Neutrophil (primary cell): ENCODE results near the gene CNTNAP2.

Experiments used
- H3K27ac ChIP-seq: fragments of 200-600 bp; sonication (generic); 2 replicates; pipeline ENCODE4 v1.5.1; 2016; ENCODE audit warnings: mild to moderate bottlenecking, moderate library complexity
- H3K27me3 ChIP-seq: fragments of 200-600 bp; sonication (generic); 2 replicates; pipeline ENCODE4 v1.6.0; 2016; ENCODE audit warnings: mild to moderate bottlenecking
- H3K36me3 ChIP-seq: fragments of 200-600 bp; sonication (generic); 2 replicates; pipeline ENCODE4 v1.5.1; 2017
- H3K4me1 ChIP-seq, 2 experiments: fragments of 200-600 bp in 1 of 2; sonication (generic) in 1 of 2; 1 replicate in 1 of 2; 2 replicates in 1 of 2; pipeline versions ENCODE4 v1.5.1 to v1.6.1; 2013 to 2016; ENCODE audit warnings: low read depth in 1 of 2, low read length in 1 of 2, mild to moderate bottlenecking in 1 of 2, moderate library complexity in 1 of 2; ENCODE audit not compliant: control insufficient read depth in 1 of 2, insufficient read depth in 1 of 2
- H3K4me3 ChIP-seq, 2 experiments: fragments of 200-600 bp in 1 of 2; sonication (generic) in 1 of 2; 1 replicate in 1 of 2; 2 replicates in 1 of 2; pipeline ENCODE4 v1.5.1; 2013 to 2016; ENCODE audit warnings: low read depth in 1 of 2, low read length in 1 of 2, mild to moderate bottlenecking in 1 of 2, moderate library complexity in 1 of 2
- H3K9me3 ChIP-seq: fragments of 200-600 bp; sonication (generic); 2 replicates; pipeline ENCODE4 v1.5.1; 2016
- CTCF ChIP-seq: fragments of 200-600 bp; sonication (generic); IDR thresholded peaks from 2 replicates; pipeline ENCODE4 v1.5.1; 2016; ENCODE audit warnings: antibody characterized with exemption

The CNTNAP2 gene

DNA sequence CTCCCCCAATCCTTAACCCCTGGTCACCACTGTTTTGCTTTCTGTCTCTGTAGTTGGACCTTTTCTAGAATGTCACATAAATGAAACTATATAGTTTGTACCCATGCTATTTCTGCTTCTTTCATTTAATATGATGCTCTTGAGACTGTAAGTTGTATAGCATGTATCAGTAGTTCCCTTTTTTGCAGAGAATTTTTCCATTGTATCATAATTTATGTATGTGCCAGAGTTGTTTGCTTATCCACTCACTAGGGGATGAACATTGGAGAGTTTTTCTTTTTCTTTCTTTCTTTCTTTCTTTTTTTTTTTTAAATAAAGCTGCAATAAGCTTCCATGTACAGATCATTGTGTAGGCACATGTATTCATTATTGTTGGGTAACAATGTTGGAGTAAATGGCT is 544.8 kb downstream of the CNTNAP2 start:
- Histone ChIP-seq H3K4me3 (no peak overlapping the region), H3K27me3 (no peaks in the 10 kb centered on the region), H3K36me3 (no peaks in the 10 kb centered on the region), H3K27ac (no peak overlapping the region), H3K9me3 (no peaks in the 10 kb centered on the region), H3K4me1 (no peaks in the 10 kb centered on the region)
- TF ChIP-seq CTCF, result no peak

DNA sequence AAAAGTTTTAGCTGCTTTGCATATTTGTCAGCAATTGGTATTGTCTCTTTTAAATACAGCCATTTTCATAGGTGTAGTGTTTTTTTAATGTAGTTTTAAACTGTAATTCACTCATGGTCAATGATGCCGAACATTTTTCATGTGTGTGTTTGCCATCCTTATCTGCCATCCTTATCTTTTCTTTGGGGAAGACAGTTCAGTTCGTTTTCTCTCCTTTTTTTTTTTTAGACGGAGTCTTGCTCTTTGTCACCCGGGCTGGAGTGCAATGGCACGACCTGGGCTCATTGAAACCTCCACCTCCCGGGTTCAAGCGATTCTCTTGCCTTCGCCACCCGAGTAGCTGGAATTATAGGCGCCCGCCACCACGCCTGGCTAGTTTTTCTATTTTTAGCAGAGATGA is 545.3 kb downstream of the CNTNAP2 start:
- Histone ChIP-seq H3K9me3 (no peaks in the 10 kb centered on the region), H3K27me3 (no peaks in the 10 kb centered on the region), H3K27ac (no peak overlapping the region), H3K4me1 (no peaks in the 10 kb centered on the region), H3K36me3 (no peaks in the 10 kb centered on the region), H3K4me3 (no peak overlapping the region)
- TF ChIP-seq CTCF, result no peak

- H3K9me3 ChIP-seq, result no peaks in the 10 kb centered on the region
- no peaks in the 10 kb centered on the region for H3K27me3 ChIP-seq
- no peak for TF ChIP-seq CTCF
- H3K4me1 ChIP-seq, result no peaks in the 10 kb centered on the region
- H3K4me3 ChIP-seq, result no peak overlapping the region
- H3K27ac ChIP-seq, result no peak overlapping the region
- no peaks in the 10 kb centered on the region for H3K36me3 ChIP-seq
These were observed 548.4 kb downstream of the CNTNAP2 start for GRCh38 chr7:146665023-146665422.

GRCh38 chr7:146670532-146670931 is 553.9 kb downstream of the CNTNAP2 start:
- H3K9me3 ChIP-seq, result no peaks in the 10 kb centered on the region
- no peaks in the 10 kb centered on the region for H3K4me1 ChIP-seq
- no peak for TF ChIP-seq CTCF

DNA sequence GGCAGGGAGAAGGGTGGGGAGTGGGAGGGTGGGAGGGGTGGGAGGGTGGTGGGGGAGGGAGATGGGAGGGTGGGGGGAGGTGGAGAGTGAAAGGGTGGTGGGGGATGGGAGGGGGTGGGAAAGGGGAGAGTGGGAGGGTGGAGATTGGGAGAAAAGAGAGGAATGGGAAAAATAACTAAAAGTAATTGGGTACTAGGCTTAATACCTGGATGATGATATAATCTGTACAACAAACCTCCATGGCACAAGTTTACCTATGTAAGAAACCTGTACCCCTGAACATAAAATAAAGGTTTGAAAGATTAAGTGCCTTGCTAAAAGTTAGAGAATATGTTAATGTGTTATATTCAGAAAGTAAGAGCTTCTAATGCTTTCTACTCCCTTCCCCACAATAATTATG is 564.9 kb downstream of the CNTNAP2 start:
- H3K27ac ChIP-seq, result no peak overlapping the region
- no peak overlapping the region for H3K4me3 ChIP-seq
- H3K4me1 ChIP-seq, result no peaks in the 10 kb centered on the region
- no peak for TF ChIP-seq CTCF
- H3K36me3 ChIP-seq, result no peaks in the 10 kb centered on the region
- H3K9me3 ChIP-seq, result no peaks in the 10 kb centered on the region
- no peaks in the 10 kb centered on the region for H3K27me3 ChIP-seq

More at GRCh38 chr7:146670532-146670931, 553.9 kb downstream of the CNTNAP2 start:
- Histone ChIP-seq H3K36me3 (no peaks in the 10 kb centered on the region), H3K4me3 (no peak overlapping the region), H3K27ac (no peak overlapping the region), H3K27me3 (no peaks in the 10 kb centered on the region)

GRCh38 chr7:146683439-146683838 is 566.8 kb downstream of the CNTNAP2 start:
- H3K27me3 ChIP-seq, result no peaks in the 10 kb centered on the region
- no peaks in the 10 kb centered on the region for H3K36me3 ChIP-seq
- H3K4me1 ChIP-seq, result no peaks in the 10 kb centered on the region
- H3K27ac ChIP-seq, result no peak overlapping the region
- no peaks in the 10 kb centered on the region for H3K9me3 ChIP-seq
- TF ChIP-seq CTCF, result no peak
- H3K4me3 ChIP-seq, result no peak overlapping the region
